PC-9 (cell line): Measurements from ENCODE around the gene PHACTR4. TPM values are rescaled to one million over a fixed set of nuclear protein-coding genes. Genes with fewer than 3 reads are reported as not detected.
A peak's percentile ranks its signal among the peaks of the same experiment; 100 is the strongest.
"Not testable (repeated sequence)": the region's sequence is repeated elsewhere in the genome, so short reads cannot be mapped to it uniquely, and the experiment has no call there.

Experiments
- BruUV-seq: library from RNA; stranded (reverse); fragments of 400-500 nt; replicated peaks from 2 replicates; lab custom pipeline; 2021; lab: Mats Ljungman, UMichigan
- CTCF ChIA-PET: fragments of 300-600 bp; sonication (Branson Sonifier 250); formaldehyde crosslinking; loops from one replicate; lab custom pipeline; 2022; ENCODE audit warnings: antibody characterized with exemption; lab: Charles Lee
- POLR2A ChIA-PET: fragments of 300-600 bp; sonication (Branson Sonifier 250); formaldehyde crosslinking; loops from one replicate; lab custom pipeline; 2022; ENCODE audit warnings: antibody characterized with exemption; ENCODE audit not compliant: unreplicated experiment; lab: Charles Lee
- DNase-seq, 2 experiments: peaks; one replicate each; pipeline versions ENCODE4 v3.0.0 to v3.0.0-alpha.2; 2015 to 2022; ENCODE audit warnings: mixed read lengths in 1 of 2
- H2AFZ ChIP-seq: fragments of 200-600 bp; sonication (generic); 2 replicates; pipeline ENCODE4 v1.8.1; 2017; ENCODE audit warnings: antibody characterized with exemption
- H3F3A ChIP-seq: fragments of 200-600 bp; sonication (generic); 2 replicates; pipeline ENCODE4 v1.8.1; 2017; ENCODE audit warnings: antibody characterized with exemption, mild to moderate bottlenecking, low read depth; ENCODE audit not compliant: insufficient read depth
- H3K27ac ChIP-seq: fragments of 200-600 bp; sonication (generic); 2 replicates; pipeline ENCODE4 v1.6.1; 2016; ENCODE audit warnings: mixed run types
- H3K27me3 ChIP-seq: fragments of 200-600 bp; sonication (generic); 2 replicates; pipeline ENCODE4 v1.6.1; 2016; ENCODE audit warnings: low read depth, mixed run types; ENCODE audit not compliant: insufficient read depth
- H3K36me3 ChIP-seq: fragments of 200-600 bp; sonication (generic); 2 replicates; pipeline ENCODE4 v1.6.1; 2016; ENCODE audit warnings: low read depth, mixed run types
- H3K4me1 ChIP-seq: fragments of 200-600 bp; sonication (generic); replicated peaks from 2 replicates; pipeline ENCODE4 v1.6.1; 2016; ENCODE audit warnings: mixed run types; ENCODE audit not compliant: insufficient read depth
- H3K4me2 ChIP-seq: fragments of 200-600 bp; sonication (generic); 2 replicates; pipeline ENCODE4 v1.6.1; 2017; ENCODE audit warnings: mixed run types
- H3K4me3 ChIP-seq: fragments of 200-600 bp; sonication (generic); 2 replicates; pipeline ENCODE4 v1.6.1; 2016; ENCODE audit warnings: mixed run types
- H3K79me2 ChIP-seq: fragments of 200-600 bp; sonication (generic); 2 replicates; pipeline ENCODE4 v1.6.1; 2017; ENCODE audit warnings: low read depth, mixed run types
- H3K9me2 ChIP-seq: fragments of 200-600 bp; sonication (generic); 2 replicates; pipeline ENCODE4 v1.8.1; 2017; ENCODE audit warnings: mild to moderate bottlenecking; ENCODE audit not compliant: insufficient read depth
- H3K9me3 ChIP-seq: fragments of 200-600 bp; sonication (generic); 2 replicates; pipeline ENCODE4 v1.8.1; 2016; ENCODE audit warnings: low read depth; ENCODE audit not compliant: insufficient read depth
- H4K20me1 ChIP-seq: fragments of 200-600 bp; sonication (generic); 2 replicates; pipeline ENCODE4 v1.8.1; 2017; ENCODE audit not compliant: insufficient read depth
- EZH2 ChIP-seq: fragments of 200-600 bp; sonication (generic); IDR thresholded peaks from 2 replicates; pipeline ENCODE4 v1.8.0; 2017; ENCODE audit warnings: antibody characterized with exemption, low read depth
- intact Hi-C: fragments of 100-400 bp; cut with micrococcal nuclease; formaldehyde crosslinking; loops from one replicate; pipeline ENCODE4 v1.10.0; 2022; ENCODE audit not compliant: unreplicated experiment
- total RNA-seq: library from RNA; stranded (reverse); gene quantifications from 2 replicates; pipeline ENCODE4 v1.2.3, GENCODE V29; 2021
- TF ChIP-seq, protein P1 (sequence below): fragments of 200-600 bp; sonication (generic); conservative IDR thresholded peaks from 2 replicates; pipeline ENCODE4 v1.6.1; 2017; ENCODE audit warnings: mixed run types, antibody characterized with exemption, mild to moderate bottlenecking, moderate library complexity

Gene PHACTR4
- total RNA-seq, 1 experiment from 2014 or later, result 45.1 TPM

DNA sequence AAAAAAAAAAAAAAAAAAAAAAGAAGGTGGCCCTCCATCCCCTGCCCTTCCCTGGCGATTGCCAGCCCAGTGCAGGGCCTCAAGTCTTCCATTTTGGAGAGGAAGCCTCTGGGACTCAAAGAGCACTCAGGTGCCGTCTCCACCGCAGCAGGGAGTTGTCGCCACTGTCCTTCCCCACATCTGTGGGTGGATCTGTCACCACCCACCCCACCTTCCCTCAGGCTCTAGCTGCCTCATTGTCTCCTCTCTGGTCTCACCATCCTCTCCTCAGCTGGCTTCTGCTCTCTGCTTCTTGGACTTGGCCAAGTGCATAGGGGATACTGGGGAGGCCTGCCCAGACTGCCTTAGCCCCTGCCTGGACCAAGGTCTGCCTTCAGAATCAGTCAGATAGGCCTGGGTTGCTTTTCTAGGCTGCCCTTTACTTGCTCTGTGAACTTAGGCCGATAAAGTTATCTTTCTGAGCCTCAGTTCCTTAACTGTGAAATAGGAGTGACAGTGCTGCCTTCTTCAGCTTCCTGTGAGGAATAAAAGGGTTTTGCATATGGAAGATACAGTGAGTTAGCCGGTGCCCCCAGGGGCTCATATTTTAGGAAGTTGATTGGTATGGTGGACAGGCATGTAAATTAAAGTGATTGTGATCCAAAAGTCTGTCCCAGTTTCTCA lies 152.1 kb downstream of the PHACTR4 start:
- peaks cover 35% of the 10 kb centered on the region for H3F3A ChIP-seq
- H3K9me3 ChIP-seq, result no peaks in the 10 kb centered on the region
- TF ChIP-seq, protein P1, sequence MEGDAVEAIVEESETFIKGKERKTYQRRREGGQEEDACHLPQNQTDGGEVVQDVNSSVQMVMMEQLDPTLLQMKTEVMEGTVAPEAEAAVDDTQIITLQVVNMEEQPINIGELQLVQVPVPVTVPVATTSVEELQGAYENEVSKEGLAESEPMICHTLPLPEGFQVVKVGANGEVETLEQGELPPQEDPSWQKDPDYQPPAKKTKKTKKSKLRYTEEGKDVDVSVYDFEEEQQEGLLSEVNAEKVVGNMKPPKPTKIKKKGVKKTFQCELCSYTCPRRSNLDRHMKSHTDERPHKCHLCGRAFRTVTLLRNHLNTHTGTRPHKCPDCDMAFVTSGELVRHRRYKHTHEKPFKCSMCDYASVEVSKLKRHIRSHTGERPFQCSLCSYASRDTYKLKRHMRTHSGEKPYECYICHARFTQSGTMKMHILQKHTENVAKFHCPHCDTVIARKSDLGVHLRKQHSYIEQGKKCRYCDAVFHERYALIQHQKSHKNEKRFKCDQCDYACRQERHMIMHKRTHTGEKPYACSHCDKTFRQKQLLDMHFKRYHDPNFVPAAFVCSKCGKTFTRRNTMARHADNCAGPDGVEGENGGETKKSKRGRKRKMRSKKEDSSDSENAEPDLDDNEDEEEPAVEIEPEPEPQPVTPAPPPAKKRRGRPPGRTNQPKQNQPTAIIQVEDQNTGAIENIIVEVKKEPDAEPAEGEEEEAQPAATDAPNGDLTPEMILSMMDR, result no peak
- TF ChIP-seq EZH2, result no peak
- no TSS peak for BruUV-seq
- peak overlapping the region; percentile 41 for H3K27ac ChIP-seq
- ChIA-PET CTCF (interaction anchor here (0.7 kb wide), 1 partner anchor 356 kb away, joined by 11 read pairs; no protein-coding TSS in a partner anchor), POLR2A (no interaction called here)
- intact Hi-C loops, result no loop called here
- no peaks in the 10 kb centered on the region for H3K36me3 ChIP-seq
- no peaks in the 10 kb centered on the region for H3K27me3 ChIP-seq
- 0 out of 2 replicates have a peak overlapping the region, but pooled peaks have one; percentile 19 for H3K4me2 ChIP-seq
- no peak overlapping the region for H2AFZ ChIP-seq
- no peak for DNase-seq
- no peaks in the 10 kb centered on the region for H3K9me2 ChIP-seq
- H3K79me2 ChIP-seq, result peaks cover 74% of the 10 kb centered on the region
- H3K4me1 ChIP-seq, result peaks cover 45% of the 10 kb centered on the region
- H4K20me1 ChIP-seq, result no peaks in the 10 kb centered on the region
- H3K4me3 ChIP-seq, result no peak overlapping the region

DNA sequence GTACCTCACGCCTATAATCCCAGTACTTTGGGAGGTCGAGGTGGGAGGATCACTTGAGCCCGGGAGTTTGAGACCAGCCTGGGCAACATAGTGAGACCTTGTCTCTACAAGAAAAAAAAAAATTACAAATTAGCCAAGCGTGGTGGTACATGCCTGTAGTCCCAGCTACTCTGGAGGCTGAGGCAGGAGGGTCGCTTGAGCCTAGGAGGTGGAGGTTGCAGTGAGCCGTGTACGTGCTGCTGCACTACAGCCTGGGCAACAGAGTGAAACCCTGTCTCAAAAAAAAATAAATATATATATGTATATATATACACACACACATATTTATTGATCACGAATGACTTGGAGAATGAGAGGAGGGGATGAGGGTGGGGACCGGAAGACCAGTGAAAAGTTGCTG lies 153.0 kb downstream of the PHACTR4 start:
- H3K36me3 ChIP-seq, H3K27me3 ChIP-seq, BruUV-seq, H3K4me2 ChIP-seq, DNase-seq, POLR2A ChIA-PET, H4K20me1 ChIP-seq, H2AFZ ChIP-seq, H3K9me3 ChIP-seq, CTCF ChIA-PET, H3K4me3 ChIP-seq, H3K9me2 ChIP-seq, intact Hi-C loops: not testable (repeated sequence)
- Histone ChIP-seq H3F3A (peaks cover 30% of the 10 kb centered on the region), H3K79me2 (peaks cover 79% of the 10 kb centered on the region), H3K4me1 (peaks cover 51% of the 10 kb centered on the region), H3K27ac (0 out of 2 replicates have a peak overlapping the region, but pooled peaks have one; percentile 41)

DNA sequence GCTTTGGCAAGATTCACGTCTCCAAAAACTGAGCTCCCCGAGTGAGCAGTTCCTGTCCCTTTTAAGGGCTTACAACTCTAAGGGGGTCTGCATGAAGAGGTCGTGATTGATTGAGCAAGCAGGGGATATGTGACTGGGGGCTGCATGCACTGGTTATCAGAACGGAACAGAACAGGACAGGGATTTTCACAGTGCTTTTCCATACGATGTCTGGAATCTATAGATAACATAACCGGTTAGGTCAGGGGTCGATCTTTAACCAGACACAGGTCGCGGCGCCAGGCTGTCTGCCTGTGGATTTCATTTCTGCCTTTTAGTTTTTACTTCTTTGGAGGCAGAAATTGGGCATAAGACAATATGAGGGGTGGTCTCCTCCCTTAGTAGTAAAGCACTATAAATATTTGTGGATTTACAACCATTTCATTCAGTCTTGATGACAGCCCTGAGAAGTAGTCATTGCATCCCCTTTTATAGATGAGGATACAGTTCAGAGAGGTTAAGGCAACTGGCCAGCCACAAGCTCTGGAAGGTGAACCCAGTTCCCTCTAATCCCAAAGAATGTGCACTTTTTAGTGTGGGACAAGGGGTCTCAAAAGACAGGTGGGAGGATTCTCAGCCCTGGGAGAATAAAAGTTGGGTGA lies 155.6 kb downstream of the PHACTR4 start:
- intact Hi-C loops, result not testable (repeated sequence)

DNA sequence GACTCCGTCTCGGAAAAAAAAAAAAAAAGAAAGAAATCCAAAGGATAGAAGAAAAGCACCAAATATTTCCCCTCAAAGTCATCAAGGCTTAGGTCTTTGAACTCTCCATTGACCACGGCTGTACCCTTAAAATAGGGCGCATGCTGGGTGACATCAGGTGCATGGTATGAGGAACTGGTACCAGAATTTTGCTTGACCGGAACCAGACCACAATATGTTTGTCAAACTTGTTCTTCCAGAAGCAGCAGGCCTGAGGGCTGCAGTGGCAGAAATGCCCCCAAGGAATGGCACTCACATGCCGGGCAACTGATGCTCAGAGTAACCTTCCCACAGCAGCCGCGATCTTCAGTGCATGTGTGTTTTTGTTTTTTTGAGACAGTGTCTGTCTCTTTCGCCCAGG lies 157.3 kb downstream of the PHACTR4 start:
- ChIA-PET POLR2A (no interaction called here), CTCF (no interaction called here)
- Histone ChIP-seq H3K4me1 (peaks cover 42% of the 10 kb centered on the region), H3K27me3 (no peaks in the 10 kb centered on the region), H3K4me3 (peak overlapping the region; percentile 19; the same call in 1 of the 2 replicates), H4K20me1 (no peaks in the 10 kb centered on the region), H2AFZ (no peak overlapping the region), H3K9me3 (no peaks in the 10 kb centered on the region), H3K9me2 (no peaks in the 10 kb centered on the region), H3K36me3 (no peaks in the 10 kb centered on the region), H3K4me2 (peak overlapping the region; percentile 71), H3K79me2 (peaks cover 73% of the 10 kb centered on the region), H3K27ac (peak overlapping the region; percentile 98), H3F3A (peaks cover 31% of the 10 kb centered on the region)
- no TSS peak for BruUV-seq
- TF ChIP-seq, protein P1, result no peak
- TF ChIP-seq EZH2, result no peak
- intact Hi-C loops, result loop anchor here (1.0 to 2.0 kb wide), 3 partner anchors 8 to 54 kb away; partner anchors contain the start of gene TRNAU1AP
- peak; percentile 92 to 97 for DNase-seq

More for the DNA sequence above, 155.6 kb downstream of the PHACTR4 start:
- peaks cover 47% of the 10 kb centered on the region for H3K4me1 ChIP-seq
- H3K9me3 ChIP-seq, H2AFZ ChIP-seq, CTCF ChIA-PET, H3K27me3 ChIP-seq, H4K20me1 ChIP-seq, H3K4me3 ChIP-seq, BruUV-seq, H3K9me2 ChIP-seq, H3K36me3 ChIP-seq, DNase-seq: not testable (repeated sequence)
- H3K4me2 ChIP-seq, result peak overlapping the region; percentile 66
- POLR2A ChIA-PET, result interaction anchor here (0.6 to 0.7 kb wide), 3 partner anchors 67 to 159 kb away, joined by 3 to 6 read pairs (median 4); no protein-coding TSS in a partner anchor
- H3F3A ChIP-seq, result peaks cover 34% of the 10 kb centered on the region
- peak overlapping the region; percentile 98 for H3K27ac ChIP-seq
- H3K79me2 ChIP-seq, result peaks cover 87% of the 10 kb centered on the region
